DND-41 (cell line): ENCODE data around the gene CAPN5.

ENCODE experiments used
- ATAC-seq: fragments of 200-7000 bp; cut with Tn5 transposase; 3 replicates; pipeline ENCODE4 v1.9.1; 2021; ENCODE audit warnings: low read depth; ENCODE audit not compliant: insufficient read depth
- DNase-seq: peaks from one replicate; pipeline ENCODE4 v3.0.0-alpha.2; 2020
- H2AFZ ChIP-seq: 2 replicates; pipeline ENCODE4 v1.6.0; 2012; ENCODE audit warnings: low read depth, low read length
- H3K27ac ChIP-seq: 2 replicates; pipeline ENCODE4 v1.5.1; 2012; ENCODE audit warnings: low read length, inconsistent platforms
- H3K27me3 ChIP-seq: fragments of 200-600 bp; sonication (generic); 2 replicates; pipeline ENCODE4 v1.6.0; 2012; ENCODE audit warnings: low read length, mild to moderate bottlenecking, inconsistent platforms; ENCODE audit not compliant: insufficient read depth, poor library complexity
- H3K36me3 ChIP-seq: 2 replicates; pipeline ENCODE4 v1.5.1; 2012; ENCODE audit warnings: low read length, inconsistent platforms; ENCODE audit not compliant: insufficient read depth
- H3K4me1 ChIP-seq: 2 replicates; pipeline ENCODE4 v1.5.1; 2012; ENCODE audit warnings: mild to moderate bottlenecking, low read length; ENCODE audit not compliant: insufficient read depth
- H3K4me2 ChIP-seq: 2 replicates; pipeline ENCODE4 v1.6.0; 2012; ENCODE audit warnings: mild to moderate bottlenecking, moderate library complexity, low read length, inconsistent platforms; ENCODE audit not compliant: insufficient read depth
- H3K4me3 ChIP-seq, 2 experiments: fragments of 200-600 bp in 1 of 2; shearing (Covaris generic) in 1 of 2; 2 replicates each; pipeline ENCODE4 v1.5.1; 2012 to 2016; ENCODE audit warnings: inconsistent platforms in 2 of 2, low read length in 2 of 2, mild to moderate bottlenecking in 2 of 2, low read depth in 1 of 2, moderate library complexity in 1 of 2
- H3K79me2 ChIP-seq: 2 replicates; pipeline ENCODE4 v1.6.0; 2012; ENCODE audit warnings: low read length, inconsistent platforms; ENCODE audit not compliant: insufficient read depth
- H3K9ac ChIP-seq: 2 replicates; pipeline ENCODE4 v1.6.0; 2012; ENCODE audit warnings: low read depth, mild to moderate bottlenecking, inconsistent platforms, low read length, moderate library complexity
- H3K9me3 ChIP-seq: 2 replicates; pipeline ENCODE4 v1.5.1; 2012; ENCODE audit warnings: low read length, moderate library complexity, mild to moderate bottlenecking, inconsistent platforms; ENCODE audit not compliant: insufficient read depth, severe bottlenecking
- H4K20me1 ChIP-seq: 2 replicates; pipeline ENCODE4 v1.6.0; 2012; ENCODE audit warnings: low read length; ENCODE audit not compliant: insufficient read depth
- CTCF ChIP-seq: IDR thresholded peaks from 2 replicates; pipeline ENCODE4 v1.5.1; 2012; ENCODE audit warnings: borderline replicate concordance, low read length, moderate library complexity, mild to moderate bottlenecking; ENCODE audit not compliant: poor library complexity, severe bottlenecking; ENCODE audit errors: extremely low read depth
- EZH2 ChIP-seq: IDR thresholded peaks from 3 replicates; pipeline ENCODE4 v1.6.1; 2012; ENCODE audit warnings: borderline replicate concordance, low read depth, mild to moderate bottlenecking, moderate library complexity, low read length, inconsistent platforms; ENCODE audit not compliant: severe bottlenecking

The CAPN5 gene

DNA sequence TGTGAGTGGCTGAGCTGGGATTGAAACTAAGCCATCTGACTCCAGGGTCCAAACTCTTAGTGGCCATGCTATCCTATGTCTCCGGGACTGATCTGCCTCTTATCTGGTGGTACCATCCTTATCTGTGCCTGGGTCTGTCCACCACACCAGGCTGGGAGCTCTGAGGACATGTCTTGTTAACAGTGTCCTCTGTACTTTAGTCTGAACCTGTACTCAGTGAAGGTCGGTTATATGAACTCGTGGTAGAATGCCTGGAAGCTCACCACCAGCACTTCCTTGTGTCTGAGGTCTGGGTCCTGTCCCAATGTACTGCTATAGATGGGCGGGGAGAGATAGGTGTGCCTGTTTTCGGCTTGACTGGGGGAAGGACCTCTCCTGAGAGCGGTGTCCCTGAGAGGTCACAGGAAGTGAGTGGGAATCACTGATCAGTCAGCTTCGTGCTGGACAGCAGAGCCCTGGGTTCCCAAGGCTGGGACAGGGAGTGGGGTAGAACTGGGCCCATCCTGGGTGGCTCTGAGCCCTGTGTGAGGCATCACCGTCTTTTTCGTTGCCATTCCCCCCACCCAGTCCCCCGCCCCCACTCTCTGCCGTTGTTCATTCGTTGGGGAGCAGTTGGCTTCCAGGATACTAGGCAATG is 70.1 kb downstream of the CAPN5 start:
- H3K9ac ChIP-seq: no peak overlapping the region
- H3K9me3 ChIP-seq: no peaks in the 10 kb centered on the region
- no peaks in the 10 kb centered on the region for H3K27me3 ChIP-seq
- DNase-seq (no peak), ATAC-seq (no peak)
- H4K20me1 ChIP-seq: no peaks in the 10 kb centered on the region
- H3K27ac ChIP-seq: no peak overlapping the region
- H3K79me2 ChIP-seq: no peaks in the 10 kb centered on the region
- H3K4me3 ChIP-seq: no peak overlapping the region
- H3K36me3 ChIP-seq: no peaks in the 10 kb centered on the region
- H3K4me2 ChIP-seq: no peak overlapping the region
- H3K4me1 ChIP-seq: peaks cover 10% of the 10 kb centered on the region
- H2AFZ ChIP-seq: no peak overlapping the region
- TF ChIP-seq CTCF: no peak
- TF ChIP-seq EZH2: no peak

GRCh38 chr11:77137421-77137820 is 70.7 kb downstream of the CAPN5 start:
- Histone ChIP-seq H3K27me3 (no peaks in the 10 kb centered on the region), H3K9ac (no peak overlapping the region), H3K9me3 (no peaks in the 10 kb centered on the region), H3K4me2 (no peak overlapping the region), H3K27ac (no peak overlapping the region), H2AFZ (no peak overlapping the region), H4K20me1 (no peaks in the 10 kb centered on the region), H3K4me1 (peaks cover 15% of the 10 kb centered on the region), H3K36me3 (no peaks in the 10 kb centered on the region), H3K4me3 (no peak overlapping the region), H3K79me2 (no peaks in the 10 kb centered on the region)
- no peak for TF ChIP-seq CTCF
- TF ChIP-seq EZH2: no peak
- ATAC-seq: no peak
- no peak for DNase-seq

- Histone ChIP-seq H3K4me2 (no peak overlapping the region), H3K27me3 (no peaks in the 10 kb centered on the region), H3K4me3 (no peak overlapping the region), H3K9ac (no peak overlapping the region), H3K36me3 (no peaks in the 10 kb centered on the region), H3K4me1 (peaks cover 20% of the 10 kb centered on the region), H3K9me3 (no peaks in the 10 kb centered on the region), H4K20me1 (no peaks in the 10 kb centered on the region), H3K79me2 (no peaks in the 10 kb centered on the region), H2AFZ (no peak overlapping the region), H3K27ac (no peak overlapping the region)
- TF ChIP-seq CTCF (no peak), EZH2 (no peak)
- no peak for DNase-seq
- no peak for ATAC-seq
These were observed 71.4 kb downstream of the CAPN5 start for GRCh38 chr11:77138106-77138649.

DNA sequence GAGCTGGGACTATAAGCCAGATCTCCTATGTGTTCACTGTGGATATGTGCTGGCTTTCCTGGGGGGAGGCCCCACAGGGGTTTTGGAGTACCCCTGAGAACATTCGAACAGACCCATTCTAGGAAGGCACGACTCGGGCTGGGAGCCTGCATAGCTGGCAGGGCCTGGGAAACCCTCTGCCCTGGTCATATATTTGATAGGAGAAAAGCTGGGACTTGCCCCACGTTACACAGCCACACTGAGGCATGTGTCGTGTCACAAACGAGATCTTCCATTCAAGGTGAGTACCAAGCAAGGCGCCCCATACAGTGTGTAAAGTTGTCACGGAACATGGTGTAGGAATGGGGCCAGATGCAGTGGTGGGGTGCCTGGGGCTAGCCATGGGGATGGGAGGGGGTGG is 72.4 kb downstream of the CAPN5 start:
- no peak for ATAC-seq
- no peak overlapping the region for H3K4me2 ChIP-seq
- no peaks in the 10 kb centered on the region for H4K20me1 ChIP-seq
- H2AFZ ChIP-seq: no peak overlapping the region
- no peak for TF ChIP-seq EZH2
- no peak for TF ChIP-seq CTCF
- H3K27me3 ChIP-seq: no peaks in the 10 kb centered on the region
- H3K79me2 ChIP-seq: no peaks in the 10 kb centered on the region
- no peak overlapping the region for H3K4me3 ChIP-seq
- H3K4me1 ChIP-seq: peaks cover 20% of the 10 kb centered on the region
- H3K9me3 ChIP-seq: no peaks in the 10 kb centered on the region
- no peak overlapping the region for H3K9ac ChIP-seq
- no peak for DNase-seq
- H3K36me3 ChIP-seq: no peaks in the 10 kb centered on the region
- no peak overlapping the region for H3K27ac ChIP-seq
